ENCODE data around the gene PPP6C.
"Not testable (repeated sequence)": the region's sequence is repeated elsewhere in the genome, so short reads cannot be mapped to it uniquely, and the experiment has no call there.

The PPP6C gene

GRCh38 chr9:125183054-125183453, 6.5 kb downstream of the PPP6C start:
- DNase-seq (ENCODE audit: low read depth in 2 of 2), result no peak

- not testable (repeated sequence) for DNase-seq (ENCODE audit: low read depth in 2 of 2)
Observed at GRCh38 chr9:125181756-125182155, 7.8 kb downstream of the PPP6C start.

GRCh38 chr9:125180876-125181275, 8.7 kb downstream of the PPP6C start:
- no peak for DNase-seq (ENCODE audit: low read depth in 2 of 2)

GRCh38 chr9:125179776-125180175, 9.8 kb downstream of the PPP6C start:
- DNase-seq (ENCODE audit: low read depth in 2 of 2), result not testable (repeated sequence)

GRCh38 chr9:125177888-125178287, 11.7 kb downstream of the PPP6C start:
- DNase-seq (ENCODE audit: low read depth in 2 of 2), result no peak

GRCh38 chr9:125176636-125177035, 13.0 kb downstream of the PPP6C start:
- DNase-seq (ENCODE audit: low read depth in 2 of 2), result no peak

- DNase-seq (ENCODE audit: low read depth in 2 of 2), result no peak
Observed at GRCh38 chr9:125172031-125172755, 17.4 kb downstream of the PPP6C start.

- no peak for DNase-seq (ENCODE audit: low read depth in 2 of 2)
Observed at GRCh38 chr9:125169895-125170294, 19.7 kb downstream of the PPP6C start.

GRCh38 chr9:125166762-125167161, 22.8 kb downstream of the PPP6C start:
- DNase-seq (ENCODE audit: low read depth in 2 of 2), result no peak

- not testable (repeated sequence) for DNase-seq (ENCODE audit: low read depth in 2 of 2)
Observed at GRCh38 chr9:125162891-125163290, 26.7 kb downstream of the PPP6C start.

- DNase-seq (ENCODE audit: low read depth in 2 of 2), result no peak
Observed at GRCh38 chr9:125161284-125161918, 28.2 kb downstream of the PPP6C start.

- DNase-seq (ENCODE audit: low read depth in 2 of 2), result no peak
Observed at GRCh38 chr9:125160750-125161149, 28.9 kb downstream of the PPP6C start.

GRCh38 chr9:125156551-125156950, 33.1 kb downstream of the PPP6C start:
- no peak for DNase-seq (ENCODE audit: low read depth in 2 of 2)

- no peak for DNase-seq (ENCODE audit: low read depth in 2 of 2)
Observed at GRCh38 chr9:125153712-125154367, 35.8 kb downstream of the PPP6C start.

- no peak for DNase-seq (ENCODE audit: low read depth in 2 of 2)
Observed at GRCh38 chr9:125151730-125152129, 37.9 kb downstream of the PPP6C start.

GRCh38 chr9:125150349-125151245, 39.0 kb downstream of the PPP6C start:
- no peak for DNase-seq (ENCODE audit: low read depth in 2 of 2)

GRCh38 chr9:125147401-125147951, 42.1 kb downstream of the PPP6C start:
- DNase-seq (ENCODE audit: low read depth in 2 of 2), result no peak

- no peak for DNase-seq (ENCODE audit: low read depth in 2 of 2)
Observed at GRCh38 chr9:125146247-125146646, 43.4 kb downstream of the PPP6C start.

GRCh38 chr9:125145425-125145824, 44.2 kb downstream of the PPP6C start:
- DNase-seq (ENCODE audit: low read depth in 2 of 2), result no peak

- peak; percentile 96 to 98 for DNase-seq (ENCODE audit: low read depth in 2 of 2)
Observed at GRCh38 chr9:125143377-125144090, 46.1 kb downstream of the PPP6C start, which contains the start of gene SCAI. TSS of gene SCAI (minus strand) at chr9:125143528. CDS start at chr9:125143437, 91 bp downstream.
